HT1080 (cell line): ENCODE results near the gene LRP3. TPM values are rescaled to one million over a fixed set of nuclear protein-coding genes. Genes with fewer than 3 reads are reported as not detected.
A peak's percentile ranks its signal among the peaks of the same experiment; 100 is the strongest.

Experiments used
- DNase-seq: peaks from one replicate; pipeline ENCODE4 v3.0.0-alpha.2; 2015; ENCODE audit warnings: low read depth
- total RNA-seq: library from RNA; depleted of rRNA; stranded (reverse); fragments of >200 nt; shearing (Covaris generic); gene quantifications from 2 replicates; pipeline ENCODE4 v1.2.3, GENCODE V29; 2014

The LRP3 gene
- total RNA-seq, 1 experiment from 2014 or later = 25.4 TPM

DNA sequence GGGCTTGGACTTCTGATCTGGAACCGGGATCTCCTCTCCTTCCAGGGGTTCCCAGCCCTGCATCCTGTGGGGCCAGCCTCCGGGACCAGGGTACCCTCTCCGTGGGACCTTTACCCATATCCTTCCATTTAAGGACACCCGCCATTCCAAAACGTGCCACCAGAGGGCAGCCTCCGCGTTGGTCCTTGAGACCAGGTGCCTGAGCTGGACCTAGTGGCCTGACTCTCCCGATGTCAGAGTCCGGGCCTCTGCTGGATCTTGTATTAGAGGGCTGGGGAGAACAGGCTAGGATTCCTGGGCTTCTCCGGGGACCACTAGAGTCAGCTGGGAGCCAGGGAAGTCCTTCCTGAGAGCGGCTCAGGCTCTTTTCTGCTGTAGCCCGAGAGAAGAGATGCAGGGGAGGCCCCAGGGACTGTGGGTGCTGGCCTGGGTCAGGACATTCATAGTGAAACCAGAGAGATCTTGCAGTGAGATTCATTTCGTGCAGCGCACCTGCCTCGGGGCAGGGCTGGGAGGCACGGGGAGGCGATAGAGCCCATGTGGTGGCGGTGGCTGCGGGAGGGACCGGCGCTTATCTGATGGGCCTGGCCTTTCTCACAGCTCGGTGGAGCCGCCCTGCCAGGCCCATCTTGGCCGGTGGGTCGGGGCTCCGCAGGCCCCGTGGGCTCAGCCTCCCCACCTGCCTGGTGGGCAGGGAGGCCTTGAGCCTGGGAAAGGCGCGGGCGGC is 41.3 kb downstream of the LRP3 start:
- DNase-seq = peak; percentile 36

GRCh38 chr19:33235996-33236350 is 41.8 kb downstream of the LRP3 start:
- no peak for DNase-seq

- no peak for DNase-seq
Measured at GRCh38 chr19:33236696-33237390, 42.7 kb downstream of the LRP3 start.

GRCh38 chr19:33238481-33239149 is 44.5 kb downstream of the LRP3 start:
- no peak for DNase-seq

GRCh38 chr19:33239223-33239975 is 45.3 kb downstream of the LRP3 start:
- DNase-seq = no peak

GRCh38 chr19:33240181-33240771 is 46.1 kb downstream of the LRP3 start:
- no peak for DNase-seq

DNA sequence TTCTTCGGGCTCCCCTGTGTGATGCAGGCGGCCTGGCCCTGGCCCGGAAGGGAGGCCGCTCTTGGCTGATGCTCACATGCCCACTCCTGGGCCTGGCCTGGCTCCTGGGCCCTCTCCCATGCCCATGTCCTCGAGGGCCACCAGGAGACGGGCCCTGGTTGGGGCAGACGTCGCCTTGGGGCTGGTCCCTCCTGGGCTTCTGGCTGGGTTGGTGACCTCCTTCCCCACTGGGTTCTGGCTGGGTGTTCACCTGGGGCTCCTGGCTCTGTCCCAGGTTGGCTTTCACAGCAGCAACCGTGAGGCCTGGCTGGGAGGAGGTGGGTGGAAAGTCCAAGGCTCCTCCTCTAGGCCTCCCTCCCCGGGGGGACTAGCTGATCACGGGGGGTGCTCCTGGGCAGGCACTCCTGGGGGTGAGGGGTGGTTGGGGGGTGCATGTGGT is 47.0 kb downstream of the LRP3 start:
- no peak for DNase-seq

DNA sequence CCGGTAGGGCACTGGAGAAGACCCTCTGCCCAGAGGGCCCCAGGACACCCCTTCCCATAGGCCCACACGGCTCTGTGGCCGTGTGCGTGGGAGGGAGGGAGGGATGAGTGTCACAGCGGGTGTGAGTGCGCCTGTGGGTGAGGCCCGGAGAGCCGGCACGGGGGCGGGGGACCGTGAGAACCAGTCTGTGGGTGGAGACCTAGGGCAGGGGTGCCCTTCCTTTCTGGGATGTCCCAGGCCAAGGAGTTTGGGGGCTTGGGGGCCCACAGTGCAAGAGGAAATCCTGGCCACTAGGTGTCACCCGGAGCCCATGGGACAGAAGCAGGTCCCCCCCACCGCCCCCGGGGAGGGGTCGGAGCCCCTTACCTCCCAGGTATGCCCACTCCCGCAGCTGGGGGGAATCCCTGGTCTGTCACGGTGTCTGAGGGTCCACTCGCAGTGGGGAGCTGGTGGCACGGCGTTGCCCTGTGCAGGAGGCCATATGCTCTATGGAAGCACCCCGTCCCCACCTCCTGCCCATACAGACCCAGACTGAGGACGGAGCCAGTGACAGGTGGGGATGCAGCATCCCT is 47.5 kb downstream of the LRP3 start:
- no peak for DNase-seq

DNA sequence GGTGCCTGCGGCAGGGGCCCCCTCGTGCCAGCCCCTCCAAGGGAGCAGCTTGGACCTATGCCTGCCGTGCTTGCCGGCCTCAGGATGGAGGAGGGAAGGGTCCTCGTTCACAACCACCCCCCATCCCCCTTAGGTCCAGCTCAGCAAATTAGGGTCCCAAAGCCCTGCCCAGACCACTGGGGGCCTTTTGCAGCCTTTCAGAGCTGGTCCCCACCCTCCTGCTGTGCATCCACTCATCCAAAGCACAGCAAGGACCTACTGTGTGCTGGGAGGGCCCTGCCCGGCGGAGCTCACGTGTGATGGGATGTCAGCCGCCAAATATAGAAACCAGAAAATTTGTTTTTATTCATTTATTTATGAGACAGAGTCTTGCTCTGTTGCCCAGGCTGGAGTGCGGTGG is 48.0 kb downstream of the LRP3 start:
- DNase-seq = no peak

- no peak for DNase-seq
Measured at GRCh38 chr19:33242911-33243310, 48.8 kb downstream of the LRP3 start.

DNA sequence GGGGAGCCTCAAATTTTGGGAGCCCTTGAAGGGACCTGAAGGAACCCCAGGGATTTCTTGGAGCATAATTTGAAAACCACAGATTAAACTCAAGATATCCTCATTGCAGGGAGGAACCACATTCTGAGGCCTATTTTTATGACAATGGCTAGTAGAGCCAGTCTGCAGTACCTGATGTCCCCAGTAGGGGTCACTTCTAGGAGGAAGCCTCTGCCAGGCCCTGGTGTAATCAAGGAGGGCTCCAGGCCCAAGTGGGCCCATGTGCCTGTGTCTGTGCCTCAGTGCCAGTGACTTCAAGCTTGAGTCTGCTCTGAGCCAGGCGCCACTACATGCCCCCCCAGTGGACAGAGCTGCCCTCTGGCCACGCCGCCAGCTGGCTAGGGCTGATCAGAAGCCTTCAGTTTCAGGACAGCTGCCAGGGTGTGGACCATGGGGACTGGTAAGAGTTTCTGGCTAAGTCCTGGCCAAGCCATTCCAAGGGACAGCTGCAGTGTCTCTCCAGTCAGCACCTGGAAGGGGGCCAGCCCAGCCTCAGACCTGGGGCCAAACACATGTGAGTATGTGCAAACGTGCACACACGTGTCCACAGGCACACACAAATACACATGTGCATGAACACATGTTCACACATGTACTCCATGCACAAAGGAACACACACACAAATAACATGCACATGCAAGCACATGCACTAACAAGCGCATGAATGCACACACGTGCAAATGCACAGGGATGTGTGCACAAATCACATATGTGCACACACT is 52.0 kb downstream of the LRP3 start:
- DNase-seq = no peak

DNA sequence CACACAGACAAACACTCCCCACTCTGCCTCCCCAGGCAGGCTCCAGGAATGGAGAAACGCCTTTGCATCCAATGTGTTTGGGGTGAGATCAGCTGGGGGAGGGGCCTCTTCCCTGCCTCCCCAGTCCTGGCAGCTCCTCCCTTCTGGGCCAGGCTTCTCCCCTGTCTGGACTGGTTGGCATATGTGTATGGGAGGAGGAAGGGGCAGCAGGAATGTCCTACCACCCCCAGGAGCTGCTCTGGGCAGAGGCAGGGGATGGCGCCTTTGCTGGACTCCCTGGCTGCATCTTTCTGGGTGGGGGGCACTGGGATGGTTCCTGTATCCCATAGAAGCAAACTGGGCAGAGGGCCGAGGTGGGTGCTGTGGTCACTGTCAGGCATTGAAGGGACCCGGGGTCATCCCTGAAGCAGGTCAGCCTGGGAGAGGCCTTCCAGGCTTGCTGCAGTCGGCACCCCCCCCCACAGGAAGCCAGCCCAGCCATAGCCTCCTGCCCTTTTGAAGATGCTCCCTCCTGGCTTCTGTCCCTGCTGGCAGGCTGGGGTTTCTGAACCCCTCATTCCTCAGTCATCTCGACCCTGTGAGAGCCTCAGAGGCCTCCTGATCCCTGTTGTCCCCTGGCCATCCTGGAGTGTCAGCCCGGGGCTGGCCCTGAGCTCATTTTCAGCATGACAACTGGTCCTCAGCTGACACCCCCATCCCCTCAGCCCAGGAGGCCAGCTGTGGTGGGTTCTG is 52.7 kb downstream of the LRP3 start:
- no peak for DNase-seq

DNA sequence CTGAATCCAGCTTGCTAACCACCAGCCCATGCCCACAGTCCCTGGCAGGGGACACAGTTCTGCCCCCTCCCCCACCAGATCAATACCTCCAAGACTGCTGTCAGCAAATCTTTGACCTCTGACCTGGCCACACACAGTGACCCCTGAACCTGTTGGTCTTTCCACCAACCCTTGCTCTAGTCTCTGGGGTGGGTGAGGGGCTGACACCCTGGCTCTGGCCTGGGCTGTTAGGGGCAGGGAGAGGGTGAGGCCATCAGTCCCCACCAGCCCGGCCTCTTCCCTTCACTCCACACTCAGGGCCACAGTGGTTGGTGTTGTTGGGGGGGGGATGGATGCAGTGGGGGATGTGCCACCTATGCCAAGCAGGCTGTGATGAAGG is 53.3 kb downstream of the LRP3 start:
- no peak for DNase-seq

DNA sequence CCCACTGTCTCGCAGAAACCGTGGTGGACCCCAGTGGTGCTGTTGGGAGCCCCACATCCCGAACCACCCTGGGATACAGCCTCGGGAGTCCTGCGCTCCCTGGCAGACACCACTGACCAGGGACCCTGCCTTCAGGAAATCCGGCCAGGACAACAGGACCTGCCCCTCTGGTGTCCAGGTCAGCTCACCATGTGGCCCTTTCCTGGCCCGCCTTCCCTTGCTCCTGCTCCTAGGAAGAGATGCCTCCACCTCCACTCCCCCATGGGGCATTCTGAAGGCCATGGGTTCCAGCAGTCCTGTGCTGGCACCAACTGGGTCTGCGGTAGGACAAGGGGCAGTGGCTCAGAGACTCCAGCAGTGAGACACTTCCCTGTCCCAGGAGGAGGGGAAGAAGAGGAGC is 54.0 kb downstream of the LRP3 start:
- DNase-seq = no peak

GRCh38 chr19:33248553-33248953 is 54.4 kb downstream of the LRP3 start:
- no peak for DNase-seq

DNA sequence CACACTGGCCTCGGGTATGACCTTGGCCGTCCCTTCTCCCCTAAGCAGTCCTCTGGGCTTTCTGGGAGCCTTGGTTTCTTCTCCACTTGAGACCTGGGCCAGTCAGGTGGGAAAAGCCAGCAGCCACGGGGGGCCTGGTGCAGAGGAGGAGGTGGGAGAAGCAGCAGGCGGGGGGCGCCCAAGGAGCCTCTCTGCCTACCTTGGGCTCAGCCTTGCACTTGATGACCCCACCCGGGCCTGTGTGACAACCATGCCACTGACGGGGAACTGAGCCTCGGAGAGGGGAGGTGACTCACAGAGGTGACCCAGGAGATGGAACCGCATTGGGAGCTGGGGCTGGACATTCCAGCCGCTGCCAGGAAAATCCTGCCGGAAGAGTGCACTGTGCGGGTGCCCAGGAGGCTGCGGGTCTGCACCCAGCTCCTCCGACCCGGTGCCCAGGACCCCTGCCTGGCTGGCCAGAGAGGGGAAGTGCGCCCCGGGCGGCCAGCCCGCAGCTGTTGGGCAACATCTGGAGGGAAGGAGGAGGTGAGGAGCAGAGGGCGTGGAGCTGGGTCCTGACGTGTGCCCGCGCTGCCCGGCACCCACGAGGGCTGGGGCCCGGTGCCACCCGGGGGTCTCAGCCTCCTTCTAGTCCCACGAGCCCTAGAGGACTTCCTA is 55.0 kb downstream of the LRP3 start:
- peak; percentile 17 for DNase-seq

DNA sequence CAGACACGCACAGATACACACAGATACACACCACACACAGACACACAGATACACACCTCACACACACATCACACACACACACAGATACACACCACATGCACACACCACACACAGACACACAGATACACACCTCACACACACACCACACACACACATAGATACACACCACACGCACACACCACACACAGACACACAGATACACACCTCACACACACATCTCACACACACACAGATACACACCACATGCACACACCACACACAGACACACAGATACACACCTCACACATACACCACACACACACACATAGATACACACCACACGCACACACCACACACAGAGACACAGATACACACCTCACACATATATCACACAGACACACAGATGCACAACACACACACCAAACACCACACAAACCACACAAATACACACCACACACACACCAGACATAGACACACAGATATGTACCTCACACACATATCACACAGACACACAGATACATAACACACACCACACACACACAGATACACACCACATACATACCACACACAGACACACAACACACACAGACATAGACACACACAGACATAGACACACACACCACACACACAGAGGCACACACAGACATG is 55.7 kb downstream of the LRP3 start:
- no peak for DNase-seq

- no peak for DNase-seq
Measured at GRCh38 chr19:33250500-33250899, 56.4 kb downstream of the LRP3 start.

- no peak for DNase-seq
Measured at GRCh38 chr19:33251076-33251475, 56.9 kb downstream of the LRP3 start.
